Ovary (tissue), 3 donors: ENCODE measurements around the gene BBX.

ENCODE experiments used
- CTCF ChIP-seq, 3 donors: fragments of 450-650 bp in 2 of 3; fragments of 200-600 bp in 1 of 3; IDR thresholded peaks; one replicate each; pipeline versions ENCODE4 v1.5.1 to v1.8.0; 2016 to 2022; ENCODE audit warnings: antibody characterized with exemption in 3 of 3, mild to moderate bottlenecking in 1 of 3
- EP300 ChIP-seq: sonication (generic); formaldehyde crosslinking; IDR thresholded peaks from one replicate; pipeline ENCODE4 v1.6.1; 2017; ENCODE audit warnings: antibody characterized with exemption
- POLR2A ChIP-seq: fragments of 450-650 bp; IDR thresholded peaks from one replicate; pipeline ENCODE4 v1.6.1; 2017; ENCODE audit warnings: antibody characterized with exemption, mild to moderate bottlenecking, moderate library complexity
- donor health status: DM: no; HTN: no; CAD: no.

GRCh38 chr3:107819656-107820055, 296.9 kb downstream of the BBX start:
- TF ChIP-seq EP300 (no peak), CTCF (IDR thresholded peaks at IDR 0.05) (no peak), POLR2A (no peak)
